Measurements from ENCODE around the gene CDC42EP2.

Gene CDC42EP2

GRCh38 chr11:65298131-65298535, 16.5 kb upstream of the CDC42EP2 start:
- DNase-seq: no peak

DNA sequence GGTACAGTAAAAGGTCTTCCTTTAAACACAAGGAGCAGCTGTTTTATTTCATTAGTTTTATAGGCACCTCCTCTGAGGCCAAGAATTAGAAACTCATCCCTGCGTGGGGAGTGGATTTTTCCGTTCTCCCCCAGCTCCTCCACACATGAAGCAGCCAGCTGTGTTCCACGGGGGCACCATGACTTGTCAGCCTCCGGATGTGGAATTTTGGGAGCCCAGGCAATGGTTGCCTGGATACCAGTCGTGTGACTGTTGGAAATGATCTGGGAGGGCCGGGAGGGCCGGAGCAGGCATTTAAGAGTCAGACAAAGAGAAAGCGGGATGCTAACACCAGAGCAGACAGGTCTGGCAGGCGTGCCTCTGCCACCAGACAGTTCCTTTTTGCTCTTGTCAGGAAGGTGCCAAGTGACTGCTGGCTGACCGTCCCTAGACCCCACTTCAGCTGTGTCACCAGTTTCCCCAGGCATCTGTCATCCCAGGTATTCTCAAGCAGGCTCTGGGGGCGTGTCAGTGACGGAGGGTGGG, 15.9 kb upstream of the CDC42EP2 start:
- DNase-seq: no peak

DNA sequence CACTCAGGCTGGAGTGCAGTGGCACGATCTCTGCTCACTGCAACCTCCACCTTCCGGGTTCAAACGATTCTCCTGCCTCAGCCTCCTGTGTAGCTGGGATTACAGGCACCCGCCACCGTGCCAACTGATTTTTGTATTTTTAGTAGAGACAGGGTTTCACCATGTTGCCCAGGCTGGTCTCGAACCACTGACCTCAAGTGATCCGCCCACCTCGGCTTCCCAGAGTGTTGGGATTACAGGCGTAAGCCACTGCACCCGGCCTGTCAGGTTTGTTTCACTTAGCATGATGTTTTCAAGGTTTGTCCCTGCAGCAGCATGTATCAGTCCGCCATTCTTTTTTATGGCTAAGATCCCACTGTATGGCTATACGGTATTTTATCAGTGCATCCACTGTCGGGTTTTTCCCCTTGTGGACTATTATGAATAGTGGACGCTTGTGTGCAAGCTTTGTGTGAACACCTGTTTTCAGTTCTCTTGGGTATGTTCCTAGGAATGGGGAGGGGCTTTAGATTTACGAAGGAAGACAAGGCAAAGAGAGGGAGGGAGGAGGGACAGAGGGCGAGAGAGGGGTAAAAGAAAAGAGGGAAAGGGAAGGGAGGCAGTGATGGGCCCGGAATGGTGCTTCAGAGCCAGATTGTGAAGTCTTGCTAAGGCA, 13.9 kb upstream of the CDC42EP2 start:
- no peak for DNase-seq

- DNase-seq: no peak
Observed at GRCh38 chr11:65301491-65302329, 13.0 kb upstream of the CDC42EP2 start.

GRCh38 chr11:65303555-65303954, 11.1 kb upstream of the CDC42EP2 start:
- DNase-seq: no peak

GRCh38 chr11:65304110-65304509, 10.6 kb upstream of the CDC42EP2 start:
- no peak for DNase-seq

DNA sequence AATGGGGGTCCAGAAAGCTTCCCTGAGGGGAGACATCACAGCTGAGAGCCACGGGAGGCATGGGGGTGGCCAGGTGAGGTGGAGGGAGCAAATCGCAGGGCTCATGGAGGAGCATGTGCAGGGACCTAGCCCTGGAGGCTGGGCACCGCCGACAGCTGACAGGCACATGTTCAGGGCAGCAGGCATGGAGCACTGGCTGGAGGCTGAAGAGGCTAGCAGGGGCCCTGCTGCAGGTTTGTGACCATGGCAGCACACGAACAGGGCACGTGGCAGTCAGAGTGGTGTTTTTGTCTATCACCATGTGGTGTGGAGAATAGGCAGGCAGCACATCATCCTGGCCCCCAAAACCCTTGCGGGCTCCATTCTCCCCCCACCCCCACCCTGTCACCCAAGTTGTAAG, 10.1 kb upstream of the CDC42EP2 start:
- no peak for DNase-seq

GRCh38 chr11:65305501-65306268, 9.0 kb upstream of the CDC42EP2 start:
- no peak for DNase-seq

DNA sequence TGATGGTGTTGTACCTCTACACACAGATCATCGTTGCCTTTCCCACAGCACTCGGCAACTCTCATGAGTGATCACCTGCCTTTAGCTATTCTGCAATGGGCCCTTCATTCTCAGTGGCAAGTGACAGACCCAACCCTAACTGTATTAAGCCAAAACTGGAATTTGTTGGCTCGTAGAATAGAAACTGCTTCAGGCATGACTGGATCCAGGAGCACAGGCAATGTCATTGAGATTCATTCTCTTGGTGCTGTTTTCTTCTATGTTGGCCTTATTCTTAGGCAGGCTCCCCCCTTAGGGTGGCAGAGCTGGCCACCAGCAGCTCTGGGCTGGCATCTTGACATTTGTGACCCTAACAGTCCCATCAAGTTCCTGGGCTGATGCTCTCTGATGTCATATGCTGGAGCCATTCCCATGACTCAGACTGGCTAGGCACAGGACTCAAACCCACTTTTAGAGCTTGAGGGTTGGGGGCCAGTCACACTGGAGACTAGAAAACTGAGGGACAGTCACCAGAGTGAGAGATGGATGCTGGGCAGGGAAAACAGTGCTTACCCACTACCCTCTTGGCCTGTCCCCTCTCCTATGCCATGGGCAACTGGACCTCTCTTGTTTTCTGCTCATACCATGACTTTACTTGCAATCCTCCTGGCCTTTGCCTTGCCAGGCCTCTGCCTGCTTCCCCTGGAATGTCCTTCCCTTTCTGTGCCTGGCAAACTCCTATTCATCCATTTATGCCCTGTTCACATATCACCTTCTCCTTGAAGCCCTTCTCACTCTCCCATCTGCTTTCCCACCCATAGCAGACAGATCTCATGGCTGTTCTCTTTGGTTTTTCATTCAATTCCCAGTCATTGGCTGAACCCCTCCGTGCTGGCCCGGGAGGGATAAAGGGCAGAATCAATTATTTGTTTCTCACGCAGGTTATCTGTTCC, 7.1 kb upstream of the CDC42EP2 start:
- no peak for DNase-seq

GRCh38 chr11:65308281-65308891, 6.3 kb upstream of the CDC42EP2 start:
- DNase-seq: no peak

DNA sequence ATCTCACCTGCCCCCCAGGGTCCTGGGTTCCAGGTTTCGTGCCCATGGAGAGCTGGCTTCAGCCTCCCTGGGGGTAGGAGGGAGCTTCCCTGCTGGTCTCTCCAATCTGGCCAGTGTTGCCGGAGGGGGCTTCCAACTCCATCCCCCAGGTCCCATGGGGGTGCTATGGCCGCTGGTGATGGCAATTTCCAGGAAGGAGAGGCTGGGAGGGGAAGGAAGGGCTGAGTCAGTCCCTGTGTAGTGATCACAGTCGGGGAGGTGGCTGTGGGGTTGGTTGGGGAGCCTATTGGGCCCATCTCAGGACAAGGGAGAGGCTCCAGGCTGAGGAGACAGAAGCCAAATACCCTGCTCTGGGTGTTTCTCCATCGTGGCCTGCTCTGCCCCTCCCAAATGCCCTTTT, 5.7 kb upstream of the CDC42EP2 start:
- DNase-seq: no peak

- no peak for DNase-seq
Observed at GRCh38 chr11:65310215-65310614, 4.5 kb upstream of the CDC42EP2 start.

GRCh38 chr11:65310736-65311135, 3.9 kb upstream of the CDC42EP2 start:
- no peak for DNase-seq

DNA sequence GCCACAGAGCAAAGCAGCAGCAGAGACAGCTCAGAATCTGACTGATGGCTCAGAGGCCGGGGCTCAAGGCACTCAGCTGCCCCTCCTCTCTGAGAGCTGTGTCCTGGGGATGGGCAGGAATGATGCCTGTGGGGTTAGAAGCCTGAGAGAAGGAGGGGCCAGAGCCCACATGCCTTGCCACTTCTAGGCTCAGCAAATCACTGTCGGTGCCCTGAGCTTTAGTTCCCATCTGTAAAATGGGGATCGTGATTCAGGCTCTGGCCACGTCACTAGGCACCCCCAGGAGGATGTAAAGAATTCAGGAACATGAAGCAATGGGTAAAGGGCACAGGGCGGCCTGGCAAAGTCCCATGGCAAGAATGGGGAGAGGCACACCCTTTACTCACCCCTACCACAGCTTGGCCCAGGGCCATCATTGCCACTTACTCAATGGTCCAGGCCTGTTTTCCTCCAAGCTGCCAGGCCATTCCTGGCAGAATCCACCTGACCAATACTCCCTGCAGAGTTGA, 3.4 kb upstream of the CDC42EP2 start:
- DNase-seq: no peak

DNA sequence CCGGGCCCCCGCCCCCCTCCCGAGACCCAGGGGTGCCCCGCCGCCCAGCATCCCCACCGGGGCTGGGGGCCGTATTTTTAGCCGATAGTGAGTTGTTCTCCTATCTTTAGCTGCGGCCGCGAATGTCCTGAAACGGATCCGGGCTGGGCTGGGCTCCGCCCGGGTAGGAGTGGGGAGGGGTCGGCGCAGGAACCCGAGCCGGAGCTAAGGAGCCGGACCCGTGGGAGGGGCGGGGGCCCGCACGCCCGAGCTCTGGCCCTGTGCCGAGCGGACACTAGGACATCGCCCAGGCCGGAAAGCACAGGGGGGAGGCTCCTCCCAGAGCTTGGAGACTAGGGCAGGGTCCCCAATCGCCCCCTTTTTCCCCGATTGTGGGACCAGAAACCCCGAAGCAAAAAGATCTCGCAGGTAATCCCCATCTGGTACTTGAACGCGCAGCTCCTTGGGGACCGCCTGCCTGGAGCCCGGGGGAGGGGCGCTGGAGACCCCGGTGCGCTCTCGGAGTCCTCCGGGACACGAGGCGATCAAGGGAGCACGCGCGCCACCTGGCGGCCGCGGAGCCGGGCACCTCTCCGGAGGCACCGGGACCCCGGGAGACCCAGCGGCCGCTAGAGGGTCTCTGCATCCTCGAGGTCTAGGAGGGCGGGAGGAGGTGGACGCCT, 669 bp downstream of the CDC42EP2 start:
- peak; percentile 88 for DNase-seq

- DNase-seq: no peak
Observed at GRCh38 chr11:65315866-65316226, 1.2 kb downstream of the CDC42EP2 start.

DNA sequence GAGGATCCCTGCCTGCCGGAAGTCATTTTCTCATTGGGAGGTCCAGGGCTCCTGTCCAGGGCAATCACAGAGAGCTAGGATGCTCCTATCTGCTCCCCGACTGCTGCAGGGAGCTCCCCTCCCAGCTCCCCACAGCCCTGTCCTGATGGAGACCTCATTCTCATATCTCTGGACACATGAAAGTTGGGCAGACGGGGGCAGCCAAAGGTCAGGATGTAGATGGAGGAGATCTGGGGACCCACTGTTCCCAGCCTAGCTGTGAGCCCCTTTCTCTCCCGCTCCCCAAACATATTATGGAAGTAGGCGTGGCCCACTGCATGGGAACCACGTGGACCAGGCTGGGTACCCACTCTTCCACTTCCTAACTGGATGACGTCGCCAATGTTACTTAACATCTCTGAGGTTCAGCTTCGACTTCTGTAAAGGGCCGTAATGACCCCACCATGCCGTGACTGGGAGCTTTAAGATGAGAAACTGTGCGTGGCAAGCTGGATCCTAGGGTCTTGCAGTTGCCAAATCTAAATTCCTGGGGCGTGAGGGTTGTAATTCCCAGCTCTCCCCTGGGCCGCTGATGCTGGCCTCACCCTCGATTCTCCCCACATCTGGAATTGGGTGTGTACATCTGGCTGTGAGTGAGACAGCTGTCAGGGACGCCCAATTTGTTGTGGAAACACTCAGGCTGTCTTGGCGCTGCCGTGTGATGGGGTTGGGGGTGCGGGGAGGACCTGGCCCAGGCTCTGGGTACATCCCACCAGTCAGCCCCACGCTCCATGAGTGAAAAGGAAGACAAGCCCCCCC, 1.8 kb downstream of the CDC42EP2 start:
- DNase-seq: no peak

- no peak for DNase-seq
Observed at GRCh38 chr11:65317025-65317786, 2.5 kb downstream of the CDC42EP2 start.

DNA sequence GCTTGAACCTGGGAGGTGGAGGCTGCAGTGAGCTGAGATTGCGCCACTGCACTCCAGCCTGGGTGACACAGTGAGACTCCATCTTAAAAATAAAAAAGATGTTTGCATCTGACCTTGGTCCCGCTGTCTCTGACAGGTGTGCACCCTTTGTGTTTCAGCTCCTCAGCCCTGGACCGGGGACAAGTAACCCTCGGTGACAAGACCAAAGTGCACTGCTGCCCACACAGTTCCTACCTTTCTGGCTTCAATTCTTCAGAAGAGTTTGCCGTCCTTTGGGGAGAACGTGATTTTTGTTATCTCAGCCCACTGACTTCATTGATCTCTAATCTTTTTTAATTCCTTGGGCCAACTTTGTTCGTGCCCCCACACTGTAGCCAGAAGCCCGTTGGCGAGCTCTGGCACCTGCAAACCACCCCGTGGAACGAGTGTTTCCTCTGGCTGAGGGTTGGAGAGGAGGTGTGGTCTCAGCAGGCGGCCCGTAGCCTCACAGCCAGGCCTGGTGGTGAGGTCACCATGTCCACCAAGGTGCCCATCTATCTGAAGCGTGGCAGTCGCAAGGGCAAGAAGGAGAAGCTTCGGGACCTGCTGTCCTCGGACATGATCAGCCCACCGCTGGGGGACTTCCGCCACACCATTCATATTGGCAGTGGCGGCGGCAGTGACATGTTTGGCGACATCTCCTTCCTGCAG, 5.9 kb downstream of the CDC42EP2 start:
- no peak for DNase-seq
